PC-3 (cell line): ENCODE measurements around the gene KRTAP4-11.
"Not testable (repeated sequence)": the region's sequence is repeated elsewhere in the genome, so short reads cannot be mapped to it uniquely, and the experiment has no call there.

Source experiments
- EZH2 ChIP-seq: fragments of 300-600 bp; sonication (generic); IDR thresholded peaks from one replicate; pipeline ENCODE4 v1.6.1; 2017; ENCODE audit warnings: antibody characterized with exemption, mild to moderate bottlenecking, low read length; ENCODE audit not compliant: unreplicated experiment
- EZH2phosphoT487 ChIP-seq: fragments of 300-600 bp; sonication (generic); IDR thresholded peaks from 2 replicates; pipeline ENCODE4 v1.6.1; 2018; ENCODE audit warnings: mild to moderate bottlenecking, antibody characterized with exemption, low read length, borderline replicate concordance
- TF ChIP-seq, protein P1 (sequence below): fragments of 300-600 bp; sonication (generic); conservative IDR thresholded peaks from 2 replicates; pipeline ENCODE4 v1.5.1; 2017; ENCODE audit warnings: antibody characterized with exemption, low read depth, mild to moderate bottlenecking, low read length

DNA sequence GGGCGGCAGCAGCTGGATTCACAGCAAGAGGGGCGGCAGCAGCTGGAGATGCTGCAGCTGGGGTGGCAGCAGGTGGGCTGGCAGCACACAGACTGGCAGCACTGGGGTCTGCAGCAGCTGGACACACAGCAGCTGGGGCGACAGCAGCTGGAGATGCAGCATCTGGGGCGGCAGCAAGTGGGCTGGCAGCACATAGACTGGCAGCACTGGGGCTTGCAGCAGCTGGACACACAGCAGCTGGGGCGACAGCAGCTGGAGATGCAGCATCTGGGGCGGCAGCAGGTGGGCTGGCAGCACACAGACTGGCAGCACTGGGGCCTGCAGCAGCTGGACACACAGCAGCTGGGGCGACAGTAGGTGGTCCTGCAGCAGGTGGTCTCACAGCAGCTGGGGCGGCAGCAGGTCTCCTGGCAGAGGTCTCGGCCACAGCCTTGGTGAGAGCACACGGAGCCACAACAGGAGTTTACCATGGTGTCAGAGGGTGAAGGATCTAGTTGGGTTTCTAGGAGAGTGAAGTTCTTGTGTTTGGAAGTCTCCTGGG lies at the start of gene KRTAP4-11:
- TF ChIP-seq, protein P1, sequence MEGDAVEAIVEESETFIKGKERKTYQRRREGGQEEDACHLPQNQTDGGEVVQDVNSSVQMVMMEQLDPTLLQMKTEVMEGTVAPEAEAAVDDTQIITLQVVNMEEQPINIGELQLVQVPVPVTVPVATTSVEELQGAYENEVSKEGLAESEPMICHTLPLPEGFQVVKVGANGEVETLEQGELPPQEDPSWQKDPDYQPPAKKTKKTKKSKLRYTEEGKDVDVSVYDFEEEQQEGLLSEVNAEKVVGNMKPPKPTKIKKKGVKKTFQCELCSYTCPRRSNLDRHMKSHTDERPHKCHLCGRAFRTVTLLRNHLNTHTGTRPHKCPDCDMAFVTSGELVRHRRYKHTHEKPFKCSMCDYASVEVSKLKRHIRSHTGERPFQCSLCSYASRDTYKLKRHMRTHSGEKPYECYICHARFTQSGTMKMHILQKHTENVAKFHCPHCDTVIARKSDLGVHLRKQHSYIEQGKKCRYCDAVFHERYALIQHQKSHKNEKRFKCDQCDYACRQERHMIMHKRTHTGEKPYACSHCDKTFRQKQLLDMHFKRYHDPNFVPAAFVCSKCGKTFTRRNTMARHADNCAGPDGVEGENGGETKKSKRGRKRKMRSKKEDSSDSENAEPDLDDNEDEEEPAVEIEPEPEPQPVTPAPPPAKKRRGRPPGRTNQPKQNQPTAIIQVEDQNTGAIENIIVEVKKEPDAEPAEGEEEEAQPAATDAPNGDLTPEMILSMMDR: not testable (repeated sequence)
- TF ChIP-seq EZH2, EZH2phosphoT487: not testable (repeated sequence)
